WTC11 (cell line): ENCODE results near the gene ANKK1. TPM values are rescaled to one million over a fixed set of nuclear protein-coding genes. Genes with fewer than 3 reads are reported as not detected.

ENCODE experiments used
- FOXK1 ChIP-seq: sonication (generic); formaldehyde crosslinking; IDR thresholded peaks from 2 replicates; pipeline ENCODE4 v1.8.0; 2022; ENCODE audit warnings: mild to moderate bottlenecking, moderate library complexity, missing genetic modification reagents
- FOXP4 ChIP-seq: sonication (generic); formaldehyde crosslinking; IDR thresholded peaks from 2 replicates; pipeline ENCODE4 v1.8.0; 2022; ENCODE audit warnings: mild to moderate bottlenecking, missing genetic modification reagents
- HMGA2 ChIP-seq: fragments of 250-450 bp; sonication (Bioruptor Pico); IDR thresholded peaks from 2 replicates; pipeline ENCODE4 v1.4.0; 2021; ENCODE audit warnings: mild to moderate bottlenecking, moderate library complexity
- HMGXB4 ChIP-seq: sonication (generic); formaldehyde crosslinking; IDR thresholded peaks from 2 replicates; pipeline ENCODE4 v1.8.1; 2023; ENCODE audit warnings: mild to moderate bottlenecking, moderate library complexity, missing genetic modification reagents
- IRF1 ChIP-seq: sonication (generic); formaldehyde crosslinking; IDR thresholded peaks from 2 replicates; pipeline ENCODE4 v1.8.0; 2023; ENCODE audit warnings: missing genetic modification reagents
- JUN ChIP-seq: sonication (generic); formaldehyde crosslinking; IDR thresholded peaks from 2 replicates; pipeline ENCODE4 v1.8.0; 2023; ENCODE audit warnings: mild to moderate bottlenecking, missing genetic modification reagents
- NFATC4 ChIP-seq: fragments of 250-450 bp; sonication (Bioruptor Pico); IDR thresholded peaks from 2 replicates; pipeline ENCODE4 v1.9.0; 2021; ENCODE audit warnings: mild to moderate bottlenecking
- SP1 ChIP-seq: sonication (generic); formaldehyde crosslinking; conservative IDR thresholded peaks from 2 replicates; pipeline ENCODE4 v1.8.1; 2022; ENCODE audit warnings: missing genetic modification reagents
- TP53 ChIP-seq: sonication (generic); formaldehyde crosslinking; IDR thresholded peaks from 2 replicates; pipeline ENCODE4 v1.8.1; 2023; ENCODE audit warnings: mild to moderate bottlenecking, missing genetic modification reagents
- ZNF121 ChIP-seq: sonication (generic); formaldehyde crosslinking; IDR thresholded peaks from 2 replicates; pipeline ENCODE4 v1.8.0; 2023; ENCODE audit warnings: missing genetic modification reagents
- ZNF281 ChIP-seq: sonication (generic); formaldehyde crosslinking; IDR thresholded peaks from 2 replicates; pipeline ENCODE4 v1.8.0; 2023; ENCODE audit warnings: mild to moderate bottlenecking, missing genetic modification reagents
- ZNF317 ChIP-seq: sonication (generic); formaldehyde crosslinking; IDR thresholded peaks from 2 replicates; pipeline ENCODE4 v1.8.1; 2023; ENCODE audit warnings: low read depth, mild to moderate bottlenecking, moderate library complexity, missing genetic modification reagents, borderline replicate concordance
- ZNF423 ChIP-seq: fragments of 250-450 bp; sonication (Bioruptor Pico); IDR thresholded peaks from 2 replicates; pipeline ENCODE4 v2.1.2; 2022; ENCODE audit warnings: mild to moderate bottlenecking, moderate library complexity
- ZNF532 ChIP-seq: fragments of 250-450 bp; sonication (Bioruptor Pico); IDR thresholded peaks from 2 replicates; pipeline ENCODE4 v1.9.0; 2021; ENCODE audit warnings: mild to moderate bottlenecking, borderline replicate concordance
- total RNA-seq: library from RNA; stranded (reverse); gene quantifications from 3 replicates; pipeline ENCODE4 v1.2.3, GENCODE V29; 2021
- TF ChIP-seq, protein P1 (sequence below): sonication (generic); formaldehyde crosslinking; IDR thresholded peaks from 2 replicates; pipeline ENCODE4 v1.8.0; 2022; ENCODE audit warnings: mild to moderate bottlenecking, missing genetic modification reagents
- TF ChIP-seq, protein P2 (sequence below): sonication (generic); formaldehyde crosslinking; conservative IDR thresholded peaks from 2 replicates; pipeline ENCODE4 v1.8.1; 2023; ENCODE audit warnings: mild to moderate bottlenecking, low read depth, missing genetic modification reagents, moderate library complexity
- TF ChIP-seq, protein P3 (sequence below): sonication (generic); formaldehyde crosslinking; IDR thresholded peaks from 2 replicates; pipeline ENCODE4 v1.8.1; 2023; ENCODE audit warnings: mild to moderate bottlenecking, missing genetic modification reagents, borderline replicate concordance

The ANKK1 gene
- total RNA-seq, 1 experiment from 2014 or later: 0.15 TPM

- no peak for TF ChIP-seq ZNF317 (CRISPR knock-in tag)
- TF ChIP-seq, protein P1, sequence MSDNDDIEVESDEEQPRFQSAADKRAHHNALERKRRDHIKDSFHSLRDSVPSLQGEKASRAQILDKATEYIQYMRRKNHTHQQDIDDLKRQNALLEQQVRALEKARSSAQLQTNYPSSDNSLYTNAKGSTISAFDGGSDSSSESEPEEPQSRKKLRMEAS (CRISPR knock-in tag): peak; percentile 97
- TF ChIP-seq HMGA2 (CRISPR knock-in tag): no peak
- TF ChIP-seq ZNF423: peak; percentile 66
- TF ChIP-seq ZNF281 (CRISPR knock-in tag): peak; percentile 77; the same call in 1 of the 2 replicates
- TF ChIP-seq FOXP4: peak; percentile 90
- TF ChIP-seq ZNF121: no peak; the same call in 1 of the 2 replicates
- no peak; the same call in 1 of the 2 replicates for TF ChIP-seq IRF1 (CRISPR knock-in tag)
- peak; percentile 99 for TF ChIP-seq HMGXB4 (CRISPR knock-in tag)
- no peak for TF ChIP-seq NFATC4 (CRISPR knock-in tag)
- TF ChIP-seq ZNF532 (CRISPR knock-in tag): peak; percentile 94
- TF ChIP-seq SP1 (CRISPR knock-in tag): peak; percentile 74
- TF ChIP-seq, protein P2, sequence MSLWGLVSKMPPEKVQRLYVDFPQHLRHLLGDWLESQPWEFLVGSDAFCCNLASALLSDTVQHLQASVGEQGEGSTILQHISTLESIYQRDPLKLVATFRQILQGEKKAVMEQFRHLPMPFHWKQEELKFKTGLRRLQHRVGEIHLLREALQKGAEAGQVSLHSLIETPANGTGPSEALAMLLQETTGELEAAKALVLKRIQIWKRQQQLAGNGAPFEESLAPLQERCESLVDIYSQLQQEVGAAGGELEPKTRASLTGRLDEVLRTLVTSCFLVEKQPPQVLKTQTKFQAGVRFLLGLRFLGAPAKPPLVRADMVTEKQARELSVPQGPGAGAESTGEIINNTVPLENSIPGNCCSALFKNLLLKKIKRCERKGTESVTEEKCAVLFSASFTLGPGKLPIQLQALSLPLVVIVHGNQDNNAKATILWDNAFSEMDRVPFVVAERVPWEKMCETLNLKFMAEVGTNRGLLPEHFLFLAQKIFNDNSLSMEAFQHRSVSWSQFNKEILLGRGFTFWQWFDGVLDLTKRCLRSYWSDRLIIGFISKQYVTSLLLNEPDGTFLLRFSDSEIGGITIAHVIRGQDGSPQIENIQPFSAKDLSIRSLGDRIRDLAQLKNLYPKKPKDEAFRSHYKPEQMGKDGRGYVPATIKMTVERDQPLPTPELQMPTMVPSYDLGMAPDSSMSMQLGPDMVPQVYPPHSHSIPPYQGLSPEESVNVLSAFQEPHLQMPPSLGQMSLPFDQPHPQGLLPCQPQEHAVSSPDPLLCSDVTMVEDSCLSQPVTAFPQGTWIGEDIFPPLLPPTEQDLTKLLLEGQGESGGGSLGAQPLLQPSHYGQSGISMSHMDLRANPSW: no peak
- TF ChIP-seq, protein P3, sequence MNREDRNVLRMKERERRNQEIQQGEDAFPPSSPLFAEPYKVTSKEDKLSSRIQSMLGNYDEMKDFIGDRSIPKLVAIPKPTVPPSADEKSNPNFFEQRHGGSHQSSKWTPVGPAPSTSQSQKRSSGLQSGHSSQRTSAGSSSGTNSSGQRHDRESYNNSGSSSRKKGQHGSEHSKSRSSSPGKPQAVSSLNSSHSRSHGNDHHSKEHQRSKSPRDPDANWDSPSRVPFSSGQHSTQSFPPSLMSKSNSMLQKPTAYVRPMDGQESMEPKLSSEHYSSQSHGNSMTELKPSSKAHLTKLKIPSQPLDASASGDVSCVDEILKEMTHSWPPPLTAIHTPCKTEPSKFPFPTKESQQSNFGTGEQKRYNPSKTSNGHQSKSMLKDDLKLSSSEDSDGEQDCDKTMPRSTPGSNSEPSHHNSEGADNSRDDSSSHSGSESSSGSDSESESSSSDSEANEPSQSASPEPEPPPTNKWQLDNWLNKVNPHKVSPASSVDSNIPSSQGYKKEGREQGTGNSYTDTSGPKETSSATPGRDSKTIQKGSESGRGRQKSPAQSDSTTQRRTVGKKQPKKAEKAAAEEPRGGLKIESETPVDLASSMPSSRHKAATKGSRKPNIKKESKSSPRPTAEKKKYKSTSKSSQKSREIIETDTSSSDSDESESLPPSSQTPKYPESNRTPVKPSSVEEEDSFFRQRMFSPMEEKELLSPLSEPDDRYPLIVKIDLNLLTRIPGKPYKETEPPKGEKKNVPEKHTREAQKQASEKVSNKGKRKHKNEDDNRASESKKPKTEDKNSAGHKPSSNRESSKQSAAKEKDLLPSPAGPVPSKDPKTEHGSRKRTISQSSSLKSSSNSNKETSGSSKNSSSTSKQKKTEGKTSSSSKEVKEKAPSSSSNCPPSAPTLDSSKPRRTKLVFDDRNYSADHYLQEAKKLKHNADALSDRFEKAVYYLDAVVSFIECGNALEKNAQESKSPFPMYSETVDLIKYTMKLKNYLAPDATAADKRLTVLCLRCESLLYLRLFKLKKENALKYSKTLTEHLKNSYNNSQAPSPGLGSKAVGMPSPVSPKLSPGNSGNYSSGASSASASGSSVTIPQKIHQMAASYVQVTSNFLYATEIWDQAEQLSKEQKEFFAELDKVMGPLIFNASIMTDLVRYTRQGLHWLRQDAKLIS (CRISPR knock-in tag): peak; percentile 86; the same call in 1 of the 2 replicates
- TF ChIP-seq TP53 (CRISPR knock-in tag): peak; percentile 81; the same call in 1 of the 2 replicates
- TF ChIP-seq JUN (CRISPR knock-in tag): peak; percentile 66; the same call in 1 of the 2 replicates
- peak; percentile 80 for TF ChIP-seq FOXK1
These were observed at the start of gene ANKK1 (continued) for GRCh38 chr11:113387605-113388211.
